ENCODE measurements around the gene IL36G. TPM values are rescaled to one million over a fixed set of nuclear protein-coding genes. Genes with fewer than 3 reads are reported as not detected.

Gene IL36G
- total and polyA plus RNA-seq, 4 donors = 0.18 to 0.29 (median 0.28) TPM; not detected in 1

- H3K4me1 ChIP-seq (ENCODE audit: control insufficient read depth, insufficient read depth, low read length) = no peaks in the 10 kb centered on the region
These were observed 34.9 kb downstream of the IL36G start for GRCh38 chr2:113012436-113013335.

GRCh38 chr2:113013336-113013661 lies 35.5 kb downstream of the IL36G start:
- WGBS (ENCODE audit: insufficient coverage) = no CpG with 5 or more reads among the region's 3 CpGs
- Histone ChIP-seq H3K4me1 (ENCODE audit: control insufficient read depth, insufficient read depth, low read length) (no peaks in the 10 kb centered on the region), H3K9me3 (ENCODE audit: control insufficient read depth, insufficient read depth, low read length) (no peaks in the 10 kb centered on the region), H3K4me3 (ENCODE audit: low read depth, low read length) (no peak overlapping the region), H3K27me3 (ENCODE audit: control insufficient read depth, insufficient read depth, low read length) (no peaks in the 10 kb centered on the region), H3K36me3 (ENCODE audit: control insufficient read depth, insufficient read depth, low read length) (no peaks in the 10 kb centered on the region), H3K27ac (ENCODE audit: low read depth, low read length) (no peak overlapping the region)
- DNase-seq (ENCODE audit: low read depth in 4 of 6, low spot score in 6 of 6) = no peak

More at GRCh38 chr2:113012436-113013335, 34.9 kb downstream of the IL36G start:
- Histone ChIP-seq H3K4me3 (ENCODE audit: low read depth, low read length) (no peak overlapping the region), H3K36me3 (ENCODE audit: control insufficient read depth, insufficient read depth, low read length) (no peaks in the 10 kb centered on the region), H3K9me3 (ENCODE audit: control insufficient read depth, insufficient read depth, low read length) (no peaks in the 10 kb centered on the region), H3K27me3 (ENCODE audit: control insufficient read depth, insufficient read depth, low read length) (no peaks in the 10 kb centered on the region), H3K27ac (ENCODE audit: low read depth, low read length) (no peak overlapping the region)
- no peak for DNase-seq (ENCODE audit: low read depth in 4 of 6, low spot score in 6 of 6)
- 76% methylated on average over 4 of the region's 8 CpGs for WGBS (ENCODE audit: insufficient coverage)

DNA sequence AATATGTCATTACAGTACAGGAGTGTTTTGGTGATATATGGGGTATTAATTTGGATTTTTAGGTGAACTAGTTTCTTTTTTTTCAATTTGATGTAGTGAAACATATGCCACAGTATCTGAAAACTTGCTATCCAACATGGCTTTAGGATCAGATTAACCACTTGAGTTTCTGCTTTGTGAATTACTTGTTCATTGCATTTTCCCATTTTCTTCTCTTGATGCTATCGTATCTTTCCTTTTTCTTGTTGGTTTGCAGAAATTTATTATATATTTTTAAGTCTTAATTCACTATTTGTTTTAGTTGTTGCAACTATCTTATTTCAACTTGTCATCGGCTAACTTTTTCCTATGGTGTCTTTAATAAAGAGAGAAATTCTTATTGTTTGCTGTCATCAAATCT lies 36.3 kb downstream of the IL36G start:
- no peak for DNase-seq (ENCODE audit: low read depth in 4 of 6, low spot score in 6 of 6)

DNA sequence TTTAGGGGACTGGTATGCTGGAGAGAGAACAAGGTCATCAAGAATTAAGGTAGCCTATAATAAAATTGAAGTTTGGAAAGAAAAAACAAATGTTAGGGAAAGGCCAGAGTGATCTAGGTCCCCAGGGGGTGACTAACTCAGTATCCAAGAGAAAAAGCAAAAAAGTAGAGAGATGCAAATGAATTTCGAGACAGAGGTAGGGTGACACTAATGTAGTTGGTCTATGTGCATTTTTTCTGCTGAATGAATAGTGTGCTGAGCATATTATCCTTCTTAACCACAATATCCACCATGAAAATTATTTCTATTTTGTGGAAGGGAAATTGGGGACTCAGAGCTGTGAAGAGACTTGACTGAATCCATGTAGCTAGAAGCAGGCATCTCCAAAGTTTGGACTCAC lies 37.2 kb downstream of the IL36G start:
- H3K27ac ChIP-seq (ENCODE audit: low read depth, low read length) = no peak overlapping the region
- H3K27me3 ChIP-seq (ENCODE audit: control insufficient read depth, insufficient read depth, low read length) = no peaks in the 10 kb centered on the region
- H3K4me1 ChIP-seq (ENCODE audit: control insufficient read depth, insufficient read depth, low read length) = no peaks in the 10 kb centered on the region
- H3K4me3 ChIP-seq (ENCODE audit: low read depth, low read length) = no peak overlapping the region
- no peak for DNase-seq (ENCODE audit: low read depth in 4 of 6, low spot score in 6 of 6)
- H3K9me3 ChIP-seq (ENCODE audit: control insufficient read depth, insufficient read depth, low read length) = no peaks in the 10 kb centered on the region
- no CpG with 5 or more reads among the region's 1 CpG for WGBS (ENCODE audit: insufficient coverage)
- no peaks in the 10 kb centered on the region for H3K36me3 ChIP-seq (ENCODE audit: control insufficient read depth, insufficient read depth, low read length)

More for the DNA sequence above, 36.3 kb downstream of the IL36G start:
- Histone ChIP-seq H3K27me3 (ENCODE audit: control insufficient read depth, insufficient read depth, low read length) (no peaks in the 10 kb centered on the region), H3K4me3 (ENCODE audit: low read depth, low read length) (no peak overlapping the region), H3K9me3 (ENCODE audit: control insufficient read depth, insufficient read depth, low read length) (no peaks in the 10 kb centered on the region), H3K4me1 (ENCODE audit: control insufficient read depth, insufficient read depth, low read length) (no peaks in the 10 kb centered on the region), H3K36me3 (ENCODE audit: control insufficient read depth, insufficient read depth, low read length) (no peaks in the 10 kb centered on the region), H3K27ac (ENCODE audit: low read depth, low read length) (no peak overlapping the region)
- no CpG with 5 or more reads among the region's 2 CpGs for WGBS (ENCODE audit: insufficient coverage)

DNA sequence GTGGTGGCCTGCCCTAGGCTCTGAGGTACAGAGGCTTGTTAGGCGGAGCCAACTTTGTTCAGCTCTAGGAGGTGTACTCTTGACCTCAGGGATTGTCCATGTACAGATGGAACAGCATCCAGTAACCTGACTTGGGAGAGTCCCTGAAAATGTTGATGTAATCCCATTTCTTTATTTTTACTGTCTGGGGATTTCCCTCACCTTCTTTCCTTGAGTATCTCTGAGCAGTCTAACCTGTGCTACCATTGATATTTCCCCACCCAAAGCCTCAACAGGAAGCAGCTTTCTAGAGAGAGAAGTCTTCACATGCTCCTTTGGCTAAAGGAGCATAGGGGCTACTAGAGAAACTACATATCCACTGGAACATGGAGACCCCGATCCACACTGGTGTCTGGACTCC lies 37.8 kb downstream of the IL36G start:
- H3K27ac ChIP-seq (ENCODE audit: low read depth, low read length) = no peak overlapping the region
- H3K27me3 ChIP-seq (ENCODE audit: control insufficient read depth, insufficient read depth, low read length) = no peaks in the 10 kb centered on the region
- DNase-seq (ENCODE audit: low read depth in 4 of 6, low spot score in 6 of 6) = no peak
- no peak overlapping the region for H3K4me3 ChIP-seq (ENCODE audit: low read depth, low read length)
- no peaks in the 10 kb centered on the region for H3K9me3 ChIP-seq (ENCODE audit: control insufficient read depth, insufficient read depth, low read length)
- no peaks in the 10 kb centered on the region for H3K36me3 ChIP-seq (ENCODE audit: control insufficient read depth, insufficient read depth, low read length)
- WGBS (ENCODE audit: insufficient coverage) = 88% methylated on average over 2 of the region's 2 CpGs
- no peaks in the 10 kb centered on the region for H3K4me1 ChIP-seq (ENCODE audit: control insufficient read depth, insufficient read depth, low read length)

GRCh38 chr2:113018509-113018908 lies 40.7 kb downstream of the IL36G start:
- H3K27me3 ChIP-seq (ENCODE audit: control insufficient read depth, insufficient read depth, low read length) = no peaks in the 10 kb centered on the region
- no peaks in the 10 kb centered on the region for H3K9me3 ChIP-seq (ENCODE audit: control insufficient read depth, insufficient read depth, low read length)
- H3K36me3 ChIP-seq (ENCODE audit: control insufficient read depth, insufficient read depth, low read length) = no peaks in the 10 kb centered on the region
- no peak for DNase-seq (ENCODE audit: low read depth in 4 of 6, low spot score in 6 of 6)
- WGBS (ENCODE audit: insufficient coverage) = 64% methylated on average over 3 of the region's 3 CpGs
- no peaks in the 10 kb centered on the region for H3K4me1 ChIP-seq (ENCODE audit: control insufficient read depth, insufficient read depth, low read length)
- no peak overlapping the region for H3K27ac ChIP-seq (ENCODE audit: low read depth, low read length)
- no peak overlapping the region for H3K4me3 ChIP-seq (ENCODE audit: low read depth, low read length)

DNA sequence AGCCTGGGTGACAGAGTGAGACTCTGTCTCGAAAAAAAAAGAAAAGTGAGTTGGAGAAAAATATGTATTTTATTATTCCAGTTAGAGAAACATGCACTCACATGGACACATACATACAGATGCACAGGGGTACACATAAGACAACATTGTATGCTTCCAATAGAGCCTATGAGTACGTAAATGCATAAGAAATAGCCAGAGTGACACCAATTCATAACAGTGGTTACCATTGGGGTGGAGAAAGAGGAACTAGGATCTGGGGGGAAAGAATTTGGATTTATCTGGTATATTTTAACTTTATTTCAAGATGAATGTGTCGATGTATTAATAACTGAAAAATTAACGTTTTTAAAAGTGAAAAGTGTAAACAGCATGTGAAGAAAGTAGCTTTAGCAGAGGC lies 43.5 kb downstream of the IL36G start:
- WGBS (ENCODE audit: insufficient coverage) = no CpG with 5 or more reads among the region's 4 CpGs

DNA sequence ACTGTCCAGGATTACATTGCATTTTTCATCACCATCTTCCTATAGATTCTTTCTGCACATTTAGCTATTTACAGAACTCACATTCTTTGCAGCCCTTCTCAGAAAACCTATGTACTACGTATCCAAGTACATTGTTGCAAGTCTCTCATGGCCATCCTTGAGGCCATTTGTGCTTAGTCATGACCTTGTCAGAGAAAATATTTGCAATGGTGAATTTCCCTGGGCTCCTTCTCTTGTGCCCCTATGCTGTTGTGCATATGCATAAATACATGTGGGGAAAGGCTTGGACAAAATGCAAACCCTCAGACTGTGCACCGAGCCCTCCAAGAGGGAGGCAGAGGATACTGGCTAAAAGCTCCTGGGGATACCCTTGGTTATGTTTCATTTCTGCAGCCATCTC lies 47.0 kb downstream of the IL36G start:
- H3K27ac ChIP-seq (ENCODE audit: low read depth, low read length) = no peak overlapping the region
- H3K4me1 ChIP-seq (ENCODE audit: control insufficient read depth, insufficient read depth, low read length) = no peaks in the 10 kb centered on the region
- peaks cover 6% of the 10 kb centered on the region for H3K27me3 ChIP-seq (ENCODE audit: control insufficient read depth, insufficient read depth, low read length)
- no peaks in the 10 kb centered on the region for H3K36me3 ChIP-seq (ENCODE audit: control insufficient read depth, insufficient read depth, low read length)
- H3K9me3 ChIP-seq (ENCODE audit: control insufficient read depth, insufficient read depth, low read length) = no peaks in the 10 kb centered on the region
- no peak for DNase-seq (ENCODE audit: low read depth in 4 of 6, low spot score in 6 of 6)
- 100% methylated on average over 1 of the region's 2 CpGs for WGBS (ENCODE audit: insufficient coverage)
- H3K4me3 ChIP-seq (ENCODE audit: low read depth, low read length) = no peak overlapping the region

More for the DNA sequence above, 43.5 kb downstream of the IL36G start:
- H3K4me1 ChIP-seq (ENCODE audit: control insufficient read depth, insufficient read depth, low read length) = no peaks in the 10 kb centered on the region
- H3K4me3 ChIP-seq (ENCODE audit: low read depth, low read length) = no peak overlapping the region
- H3K36me3 ChIP-seq (ENCODE audit: control insufficient read depth, insufficient read depth, low read length) = no peaks in the 10 kb centered on the region
- H3K9me3 ChIP-seq (ENCODE audit: control insufficient read depth, insufficient read depth, low read length) = no peaks in the 10 kb centered on the region
- no peak overlapping the region for H3K27ac ChIP-seq (ENCODE audit: low read depth, low read length)
- no peak for DNase-seq (ENCODE audit: low read depth in 4 of 6, low spot score in 6 of 6)
- H3K27me3 ChIP-seq (ENCODE audit: control insufficient read depth, insufficient read depth, low read length) = no peaks in the 10 kb centered on the region

GRCh38 chr2:113025737-113026136 lies 47.9 kb downstream of the IL36G start:
- H3K9me3 ChIP-seq (ENCODE audit: control insufficient read depth, insufficient read depth, low read length) = no peaks in the 10 kb centered on the region
- H3K4me3 ChIP-seq (ENCODE audit: low read depth, low read length) = no peak overlapping the region
- WGBS (ENCODE audit: insufficient coverage) = 40% methylated on average over 1 of the region's 2 CpGs
- no peaks in the 10 kb centered on the region for H3K4me1 ChIP-seq (ENCODE audit: control insufficient read depth, insufficient read depth, low read length)
- H3K36me3 ChIP-seq (ENCODE audit: control insufficient read depth, insufficient read depth, low read length) = no peaks in the 10 kb centered on the region
- no peak for DNase-seq (ENCODE audit: low read depth in 4 of 6, low spot score in 6 of 6)
- H3K27me3 ChIP-seq (ENCODE audit: control insufficient read depth, insufficient read depth, low read length) = peaks cover 6% of the 10 kb centered on the region
- H3K27ac ChIP-seq (ENCODE audit: low read depth, low read length) = no peak overlapping the region

DNA sequence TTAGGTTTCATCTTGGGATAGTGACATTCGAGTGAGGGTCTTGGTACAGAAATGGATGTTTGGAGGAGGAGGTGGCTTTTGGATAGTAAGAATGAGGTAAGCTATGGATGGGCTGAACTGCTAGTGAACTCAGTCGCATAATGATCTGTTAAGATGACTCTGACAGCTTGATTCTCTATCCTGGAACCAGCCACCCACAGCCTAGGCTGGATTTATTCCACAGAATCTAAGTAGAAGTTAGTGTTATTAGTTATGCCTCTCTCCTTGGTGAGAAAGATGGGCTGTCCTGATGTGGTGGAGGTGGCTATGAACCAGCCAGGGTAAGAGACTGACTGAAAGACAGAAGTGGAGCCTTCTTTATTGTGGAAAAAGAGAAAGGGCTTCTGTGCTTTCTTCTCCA lies 49.9 kb downstream of the IL36G start:
- H3K36me3 ChIP-seq (ENCODE audit: control insufficient read depth, insufficient read depth, low read length) = no peaks in the 10 kb centered on the region
- no peak for DNase-seq (ENCODE audit: low read depth in 4 of 6, low spot score in 6 of 6)
- WGBS (ENCODE audit: insufficient coverage) = 73% methylated on average over 1 of the region's 2 CpGs
- H3K4me3 ChIP-seq (ENCODE audit: low read depth, low read length) = no peak overlapping the region
- no peaks in the 10 kb centered on the region for H3K9me3 ChIP-seq (ENCODE audit: control insufficient read depth, insufficient read depth, low read length)
- no peak overlapping the region for H3K27ac ChIP-seq (ENCODE audit: low read depth, low read length)
- H3K27me3 ChIP-seq (ENCODE audit: control insufficient read depth, insufficient read depth, low read length) = peaks cover 6% of the 10 kb centered on the region
- no peaks in the 10 kb centered on the region for H3K4me1 ChIP-seq (ENCODE audit: control insufficient read depth, insufficient read depth, low read length)

Measured in spinal cord (tissue), 10 donors.